ENCODE data around the gene BTG2. TPM values are rescaled to one million over a fixed set of nuclear protein-coding genes. Genes with fewer than 3 reads are reported as not detected.

Gene BTG2
- total RNA-seq, 1 donor from 2014 or later: 44.8 TPM

DNA sequence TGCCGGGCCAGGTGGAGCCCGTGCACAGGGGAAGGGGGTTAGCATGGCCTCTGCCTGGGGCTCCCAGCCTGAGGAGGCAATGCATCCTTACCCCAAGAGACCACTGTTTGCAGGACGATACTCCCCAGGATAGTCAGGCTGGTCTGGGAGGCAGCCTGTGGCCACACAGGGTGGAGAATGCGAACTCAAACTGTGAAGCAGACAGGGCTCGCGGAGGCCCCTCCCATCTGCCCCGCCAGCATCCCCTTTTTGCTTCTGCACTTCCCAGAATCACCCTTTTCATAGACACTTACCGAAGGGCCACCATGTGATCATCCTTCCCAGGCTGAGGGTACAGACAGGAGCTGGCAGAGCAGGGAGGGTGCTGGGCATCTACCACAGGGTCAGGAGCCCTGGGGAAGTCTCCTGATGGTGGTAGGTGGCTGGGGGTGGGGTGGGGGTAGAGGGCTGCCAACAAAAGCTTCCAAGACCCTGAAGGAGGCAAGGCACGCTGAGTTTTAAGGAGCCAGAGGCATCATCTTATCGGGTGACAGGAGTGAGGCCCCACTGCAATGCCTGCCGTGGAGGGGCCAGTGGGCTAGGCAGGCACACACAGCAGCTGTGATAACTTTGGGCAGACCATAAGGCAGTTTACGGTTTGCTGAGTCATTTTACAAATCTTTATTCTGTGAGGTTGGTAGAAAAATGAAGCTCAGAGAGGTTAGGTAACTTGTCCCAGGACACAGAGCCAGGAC is 31.3 kb upstream of the BTG2 start:
- intact Hi-C loops (cut with DNase I): loop anchor here (1.0 to 10.0 kb wide), 2 partner anchors 213 to 351 kb away; partner anchors contain the start of gene ATP2B4
- ATAC-seq: no peak
- peak; percentile 91 for DNase-seq (ENCODE audit: missing footprints)

DNA sequence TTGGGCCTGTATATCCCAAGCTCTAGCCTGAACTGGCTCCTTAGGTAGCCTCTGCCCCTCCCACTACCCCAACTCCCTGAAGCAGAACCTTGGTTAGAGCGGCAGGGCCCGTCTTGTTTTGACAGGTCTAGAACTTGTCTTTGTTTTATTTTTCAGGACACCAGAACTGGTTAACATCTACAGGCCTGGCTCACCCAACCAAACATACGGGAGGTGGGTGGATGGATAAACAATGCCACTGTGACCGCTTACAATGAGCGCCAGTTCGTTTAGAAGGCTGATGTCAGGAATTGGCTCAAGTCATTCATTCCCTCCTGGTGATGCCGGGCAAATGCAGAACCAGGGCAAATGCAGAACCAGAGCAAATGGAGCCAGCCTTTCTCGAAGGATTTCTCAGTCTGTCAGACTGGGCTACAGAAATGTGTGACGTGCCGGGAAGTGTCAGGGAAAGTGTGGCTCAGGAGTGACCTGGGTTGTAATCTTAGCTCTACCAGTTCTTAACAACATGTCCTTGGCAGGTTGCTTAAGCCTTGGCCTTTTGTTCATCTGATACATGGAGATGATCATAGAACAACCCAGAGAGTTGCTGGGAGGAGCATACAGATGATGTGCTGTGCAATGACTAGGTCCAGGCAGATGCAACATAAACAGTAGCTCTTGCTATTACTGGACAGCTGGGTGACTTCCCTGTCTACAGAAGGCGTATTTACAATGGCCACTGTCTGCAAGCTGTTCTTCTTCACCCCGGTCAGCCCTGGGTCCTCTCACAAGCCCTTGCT is 30.5 kb upstream of the BTG2 start:
- ATAC-seq: peak; percentile 30
- DNase-seq (ENCODE audit: missing footprints): no peak
- intact Hi-C loops (cut with DNase I): loop anchor here (10.0 kb wide), 1 partner anchor 350 kb away; the partner anchor contains the start of gene ATP2B4

DNA sequence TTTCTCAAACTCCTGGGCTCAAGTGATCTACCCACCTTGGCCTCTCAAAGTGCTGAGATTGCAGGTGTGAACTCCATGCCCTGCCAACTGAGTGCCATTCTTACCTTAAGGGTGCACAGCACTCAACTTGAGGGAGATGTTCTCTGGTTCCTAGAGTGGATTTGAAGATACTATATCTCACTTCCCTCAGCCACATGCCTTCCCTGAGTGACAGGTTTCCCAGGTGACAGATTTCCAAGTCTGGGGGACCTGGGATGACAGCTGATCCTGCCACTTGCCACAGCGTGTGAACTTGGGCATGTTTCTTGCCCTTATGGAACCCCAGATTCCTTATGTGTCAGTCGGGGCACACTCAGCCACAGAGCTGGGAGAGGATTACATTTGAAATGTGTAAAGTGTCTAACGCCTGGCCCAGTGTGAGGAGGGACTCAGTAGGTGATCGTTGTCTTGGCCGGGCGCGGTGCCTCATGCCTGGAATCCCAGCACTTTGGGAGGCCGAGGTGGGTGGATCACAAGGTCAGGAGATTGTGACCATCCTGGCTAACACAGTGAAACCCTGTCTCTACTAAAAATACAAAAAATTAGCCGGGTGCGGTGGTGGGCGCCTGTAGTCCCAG is 29.6 kb upstream of the BTG2 start:
- ATAC-seq: no peak
- intact Hi-C loops (cut with DNase I): loop anchor here (10.0 kb wide), 1 partner anchor 349 kb away; the partner anchor contains the start of gene ATP2B4
- DNase-seq (ENCODE audit: missing footprints): no peak

DNA sequence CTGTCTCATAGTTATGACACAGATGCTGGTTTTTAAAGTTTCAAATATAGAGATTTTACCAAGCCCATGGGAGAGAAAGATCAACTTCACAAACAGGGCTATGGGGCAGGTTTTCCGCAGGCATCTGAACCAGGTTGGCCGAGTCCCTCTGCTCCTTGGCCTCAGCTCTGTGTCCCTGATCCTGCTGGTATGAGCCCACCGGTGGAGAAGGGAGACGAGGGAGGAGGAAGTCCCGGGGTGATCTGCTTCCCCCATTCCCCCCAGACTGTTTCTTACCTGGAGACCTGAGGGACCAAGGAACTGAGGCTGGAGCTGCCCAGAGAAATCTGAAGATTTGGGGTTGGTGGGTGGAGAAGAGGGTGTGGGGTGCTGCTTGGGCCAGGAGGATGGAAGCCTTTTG is 28.9 kb upstream of the BTG2 start:
- ATAC-seq (no peak), DNase-seq (ENCODE audit: missing footprints) (no peak)
- intact Hi-C loops (cut with DNase I): loop anchor here (10.0 kb wide), 1 partner anchor 348 kb away; the partner anchor contains the start of gene ATP2B4

DNA sequence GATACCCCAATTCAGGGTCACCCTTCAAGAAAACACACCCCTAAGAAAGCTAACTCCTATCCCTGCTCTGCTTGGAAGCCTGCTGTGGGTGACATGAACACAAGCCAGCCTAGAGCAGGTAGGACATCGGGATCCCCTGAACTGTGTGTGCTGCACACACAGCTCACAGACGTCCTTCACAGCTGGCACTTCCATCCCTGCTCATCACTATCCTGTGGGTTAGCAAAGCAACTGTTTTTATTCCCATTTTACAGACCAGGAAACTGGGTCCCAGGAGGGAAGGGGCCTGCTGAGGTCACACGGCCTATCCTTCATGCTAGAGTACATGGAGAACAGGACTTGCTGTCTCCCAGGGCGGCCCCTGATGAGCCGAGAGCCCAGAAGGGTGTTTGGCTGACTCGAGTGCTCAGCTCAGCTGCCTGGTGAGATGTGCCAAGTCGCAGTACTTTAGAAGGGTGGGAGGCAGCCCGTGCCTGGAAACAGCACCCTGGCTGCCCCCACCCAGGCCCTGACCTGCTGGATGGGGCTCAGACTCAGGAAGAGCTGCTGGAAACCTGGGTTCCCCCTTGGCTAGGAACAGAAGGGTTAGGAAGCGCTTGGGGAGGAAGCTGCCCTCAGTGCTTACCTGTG is 28.3 kb upstream of the BTG2 start:
- intact Hi-C loops (cut with DNase I): loop anchor here (10.0 kb wide), 1 partner anchor 348 kb away; the partner anchor contains the start of gene ATP2B4
- DNase-seq (ENCODE audit: missing footprints): no peak
- peak; percentile 3 for ATAC-seq

DNA sequence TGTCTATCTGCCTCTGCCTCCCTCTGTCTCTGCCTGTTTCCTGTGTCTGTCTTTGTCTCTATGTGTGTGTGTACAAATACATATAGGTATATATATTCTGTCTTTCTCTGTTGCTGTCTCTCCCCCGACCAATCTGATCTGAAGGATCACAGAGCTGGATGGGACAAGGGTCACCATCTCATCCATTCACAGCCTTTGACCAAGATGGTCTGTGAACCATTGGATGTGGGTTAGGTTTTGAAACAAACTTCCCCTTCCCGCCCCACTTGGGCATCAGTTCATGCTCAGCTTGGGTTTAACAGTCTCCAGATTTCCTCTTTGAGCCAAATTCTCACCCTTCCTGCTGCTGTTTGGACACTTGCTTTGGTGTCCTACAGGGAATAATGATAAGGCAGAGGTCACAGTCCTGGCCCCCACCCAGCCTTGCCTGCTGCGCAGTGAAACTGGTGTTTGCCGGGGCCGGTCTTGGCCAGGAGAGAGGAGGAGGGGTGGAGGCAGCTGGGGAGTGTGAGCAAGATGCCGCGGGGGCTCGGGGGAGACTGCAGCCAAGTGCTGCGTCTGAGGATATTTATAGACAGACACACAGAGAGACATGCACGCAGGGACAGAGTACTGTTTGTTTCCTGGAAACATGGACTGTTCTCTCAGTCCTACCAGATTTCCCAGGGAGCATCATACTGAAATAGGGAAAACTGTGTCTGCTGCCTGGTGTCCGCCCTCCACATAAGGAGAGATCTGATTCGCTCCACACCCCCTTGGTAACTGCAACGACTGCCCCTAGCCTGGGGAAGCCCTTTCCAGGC is 27.0 kb upstream of the BTG2 start:
- peak; percentile 91 for ATAC-seq
- DNase-seq (ENCODE audit: missing footprints): peak; percentile 95
- intact Hi-C loops (cut with DNase I): loop anchor here (1.0 to 10.0 kb wide), 2 partner anchors 27 to 347 kb away; partner anchors contain the start of genes ATP2B4 and BTG2

DNA sequence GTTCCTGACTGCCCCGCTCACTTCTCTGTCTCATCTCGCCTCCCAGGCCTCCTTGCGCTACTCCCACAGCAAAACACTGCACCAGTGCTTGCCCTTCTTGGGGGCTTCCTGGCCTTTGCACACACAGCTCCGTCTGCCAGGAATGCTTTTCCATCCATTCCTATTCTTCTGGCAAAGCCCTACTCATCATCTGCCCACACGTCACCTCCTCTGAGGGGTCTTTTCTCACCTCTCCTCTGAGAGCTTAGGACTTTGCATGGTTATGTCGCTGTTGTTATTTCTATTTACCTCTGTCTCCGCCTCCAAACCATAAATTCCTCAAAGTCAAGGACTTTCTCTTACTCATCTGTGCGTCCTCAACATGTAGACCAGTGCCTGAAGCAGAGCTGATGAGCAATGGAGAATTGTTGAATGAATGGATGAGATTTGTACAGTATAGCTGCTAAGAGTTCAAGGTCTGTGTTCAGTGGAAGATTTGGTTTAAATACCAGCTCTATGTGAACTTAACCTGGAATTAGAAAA is 26.4 kb upstream of the BTG2 start:
- DNase-seq (ENCODE audit: missing footprints) (no peak), ATAC-seq (no peak)
- intact Hi-C loops (cut with DNase I): loop anchor here (1.0 to 10.0 kb wide), 2 partner anchors 26 to 346 kb away; partner anchors contain the start of genes ATP2B4 and BTG2

DNA sequence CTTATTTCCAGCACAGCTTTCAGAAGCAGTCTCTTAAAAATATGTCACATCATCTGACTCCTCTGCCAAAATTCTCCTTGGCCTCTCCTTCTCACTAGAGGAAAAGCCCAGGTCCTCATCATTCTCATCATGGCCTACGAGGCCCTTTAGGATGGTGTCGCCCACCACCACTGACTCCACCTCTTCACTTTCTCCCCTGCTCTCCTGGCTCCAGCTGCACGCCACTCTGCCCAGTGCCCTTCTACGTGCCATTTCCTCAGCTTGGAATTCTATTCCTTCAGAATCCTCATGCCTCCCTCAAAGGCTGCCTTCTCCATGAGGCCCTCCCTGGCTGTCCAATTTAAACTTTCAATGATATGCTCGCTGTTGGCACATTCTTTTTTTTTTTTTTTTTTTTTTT is 25.3 kb upstream of the BTG2 start:
- ATAC-seq (no peak), DNase-seq (ENCODE audit: missing footprints) (no peak)
- intact Hi-C loops (cut with DNase I): no loop called here

DNA sequence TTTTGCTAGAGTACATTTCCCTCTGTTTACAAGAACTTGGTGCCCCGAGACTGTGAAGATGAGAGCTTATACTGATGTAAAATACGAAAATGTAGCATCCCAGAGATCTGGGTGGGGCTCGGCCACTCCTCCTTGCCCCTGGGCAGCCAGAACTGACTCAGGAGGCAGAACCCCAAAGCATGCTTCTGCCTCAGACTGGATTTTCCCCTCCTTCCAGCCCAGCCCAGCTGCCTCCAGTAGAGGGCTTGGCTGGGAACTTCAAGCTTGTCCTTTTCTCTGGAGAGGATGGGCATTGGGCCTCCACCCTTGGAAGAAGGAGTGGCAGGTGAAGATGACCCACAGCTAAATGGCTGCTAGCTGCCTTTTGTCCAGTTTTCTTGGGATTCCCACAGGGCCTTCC is 24.3 kb upstream of the BTG2 start:
- no peak for ATAC-seq
- intact Hi-C loops (cut with DNase I): no loop called here
- no peak for DNase-seq (ENCODE audit: missing footprints)

DNA sequence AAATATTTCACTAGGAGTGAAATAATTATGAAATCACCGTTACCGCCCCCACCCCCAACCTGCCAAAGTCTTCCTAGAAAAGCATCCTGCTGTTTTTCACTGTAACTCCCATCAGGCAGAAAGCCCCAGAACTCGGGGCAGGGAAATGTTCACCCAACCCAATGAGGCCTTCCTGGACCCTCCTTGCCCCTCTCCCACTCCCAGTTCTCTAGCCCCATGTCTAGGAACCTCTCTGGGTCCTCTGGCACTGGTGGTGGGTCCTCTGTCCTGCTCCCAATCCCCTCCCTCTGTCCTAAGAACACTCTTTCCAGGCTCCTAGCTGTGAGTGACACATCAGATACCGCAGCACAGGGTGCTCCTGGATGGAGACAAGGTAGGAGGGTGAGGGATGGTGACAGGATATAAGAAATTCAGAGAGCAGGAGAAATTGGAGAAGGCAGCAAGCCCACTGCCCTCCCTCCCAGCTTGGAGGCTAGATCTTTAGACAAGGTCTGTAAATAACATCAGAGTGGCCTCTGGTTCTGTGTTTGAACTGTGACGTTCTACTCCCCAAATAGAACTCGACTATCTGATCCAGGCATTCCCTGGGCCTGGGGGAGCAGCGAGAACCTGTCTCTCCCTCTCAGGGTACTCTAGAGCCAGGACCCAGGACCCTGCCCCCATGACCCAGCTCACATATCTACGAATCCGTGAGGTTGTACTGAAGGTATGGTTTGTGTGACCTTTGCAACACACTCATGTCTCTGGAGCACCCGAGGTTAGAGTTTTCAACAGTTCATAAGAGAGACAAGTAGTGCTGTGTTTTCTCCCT is 23.3 kb upstream of the BTG2 start:
- no peak for ATAC-seq
- intact Hi-C loops (cut with DNase I): no loop called here
- no peak for DNase-seq (ENCODE audit: missing footprints)

DNA sequence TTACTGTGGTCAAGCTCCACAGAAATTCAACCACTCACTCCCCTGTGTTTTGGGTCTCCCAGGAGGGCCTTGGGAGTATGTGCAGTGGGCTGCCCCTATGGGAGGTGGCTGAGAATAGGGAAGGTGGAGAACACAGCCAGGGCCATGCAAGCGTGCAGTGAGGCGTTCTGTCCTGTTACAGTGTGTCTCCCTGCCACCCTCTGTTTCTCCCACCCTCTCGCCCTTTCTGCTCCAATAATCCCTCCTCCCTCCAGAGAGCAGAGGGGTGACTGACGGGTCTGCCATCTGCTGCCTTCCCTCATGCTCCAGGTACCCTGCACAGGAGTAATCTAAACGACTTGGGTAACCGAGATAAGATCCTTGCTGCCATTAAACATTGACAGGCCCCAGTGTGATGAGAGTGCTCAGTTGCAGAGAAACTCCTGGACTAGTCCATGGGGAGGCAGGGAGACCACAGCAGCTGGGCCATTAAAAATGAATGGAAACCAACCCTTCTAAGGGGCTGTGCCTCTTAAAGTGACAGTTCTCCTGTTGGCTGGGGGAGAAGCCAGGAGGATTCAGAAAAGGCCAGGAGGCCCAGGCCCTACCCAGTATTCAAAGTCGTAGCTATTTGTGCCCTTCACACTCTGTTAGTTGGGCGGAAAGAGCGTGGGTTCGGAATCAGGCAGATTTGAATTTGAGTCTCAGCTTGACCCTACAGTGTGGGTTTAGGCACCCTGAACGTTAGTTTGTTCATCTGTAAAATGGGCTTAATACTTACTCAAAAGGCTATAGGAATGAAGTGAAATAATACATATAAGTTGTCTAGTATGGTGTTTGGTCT is 22.4 kb upstream of the BTG2 start:
- DNase-seq (ENCODE audit: missing footprints) (no peak), ATAC-seq (no peak)
- intact Hi-C loops (cut with DNase I): no loop called here

DNA sequence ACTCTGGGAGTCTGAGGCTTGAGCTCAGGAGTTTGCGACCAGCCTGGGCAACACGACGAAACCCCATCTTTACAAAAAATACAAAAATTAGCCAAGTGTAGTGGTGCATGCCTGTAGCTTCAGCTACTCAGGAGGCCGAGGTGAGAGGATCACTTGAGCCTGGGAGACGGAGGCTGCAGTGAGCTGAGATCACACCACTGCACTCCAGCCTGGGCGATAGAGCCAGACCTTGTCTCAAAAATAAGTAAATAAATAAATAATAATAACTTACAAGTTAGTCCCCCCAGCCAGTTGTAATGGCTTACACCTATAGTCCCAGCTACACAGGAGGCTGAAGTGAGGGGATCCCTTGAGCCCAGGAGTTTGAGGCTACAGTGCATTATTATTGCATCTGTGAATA is 21.7 kb upstream of the BTG2 start:
- ATAC-seq: no peak
- intact Hi-C loops (cut with DNase I): no loop called here
- DNase-seq (ENCODE audit: missing footprints): no peak

DNA sequence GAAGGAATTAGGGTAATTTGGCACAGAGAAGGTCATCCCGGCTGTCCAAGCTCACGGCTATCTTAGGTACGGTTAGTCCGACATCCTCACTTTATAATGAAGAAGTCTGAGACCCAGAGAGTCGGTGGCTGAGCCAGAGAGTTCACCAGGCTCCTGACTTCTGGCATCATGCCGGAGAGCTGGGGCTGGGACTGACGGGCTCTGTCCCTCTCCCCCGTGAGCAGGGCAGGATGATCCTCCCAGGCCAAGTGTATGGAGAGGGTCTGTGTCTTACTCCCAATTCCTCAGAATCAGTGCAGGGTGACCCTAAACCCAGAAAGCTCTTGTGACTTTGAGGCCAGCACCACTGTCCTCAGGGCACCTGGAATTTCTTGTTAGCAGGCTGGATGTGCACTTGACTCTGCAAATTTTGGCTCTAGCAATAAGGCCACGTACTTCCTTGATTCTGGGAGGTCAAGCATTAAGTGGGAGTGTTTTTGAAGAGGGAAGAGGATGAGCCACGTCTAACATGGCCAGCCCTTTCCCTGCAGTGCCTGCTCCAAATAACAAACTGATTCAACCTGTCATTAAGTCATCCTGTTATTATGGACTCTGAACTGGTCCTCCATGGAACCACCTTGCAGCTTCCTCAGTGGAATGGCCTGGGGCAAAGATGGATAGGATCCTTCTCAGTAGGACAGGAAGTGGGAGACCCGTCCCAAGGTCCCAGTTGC is 20.8 kb upstream of the BTG2 start:
- DNase-seq (ENCODE audit: missing footprints) (no peak), ATAC-seq (no peak)
- intact Hi-C loops (cut with DNase I): no loop called here

DNA sequence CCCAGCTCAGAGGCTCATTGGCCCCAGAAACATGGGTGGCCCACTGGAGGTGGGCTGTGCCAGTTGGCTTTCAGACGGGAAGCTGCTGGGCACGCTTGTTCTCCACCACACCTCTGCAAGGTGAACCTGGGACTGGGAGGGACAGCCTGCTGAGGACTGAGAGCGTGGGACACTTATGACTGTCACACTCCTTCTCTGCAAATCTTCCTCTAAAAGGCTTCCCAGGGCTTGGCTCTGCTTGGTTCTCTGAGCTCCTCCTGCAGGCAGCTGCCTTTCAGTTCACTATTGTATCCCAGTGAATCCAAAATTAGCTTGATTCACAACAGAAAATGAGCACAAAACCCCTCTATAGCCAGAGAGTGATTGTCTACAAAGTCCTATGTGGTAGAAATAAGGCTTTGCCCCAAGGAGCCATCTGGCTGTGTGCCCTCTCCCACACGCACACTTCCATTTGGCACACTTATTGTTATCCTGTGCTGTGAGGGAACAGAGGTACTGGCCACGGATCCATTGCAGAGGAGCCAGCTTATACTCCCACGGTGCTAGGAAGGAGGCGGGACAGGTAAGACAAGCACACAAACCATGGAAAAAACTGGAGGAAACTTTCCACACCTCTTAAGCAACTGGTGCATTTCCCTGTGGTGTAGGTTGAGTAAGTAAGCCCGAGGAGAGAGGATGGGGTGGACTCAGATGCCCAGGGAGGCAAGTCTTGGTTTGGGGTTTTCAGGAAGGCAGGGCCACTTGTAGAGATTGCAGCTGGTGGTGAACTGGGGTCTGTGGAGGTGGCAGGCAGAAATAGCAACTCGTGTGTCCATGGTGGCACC is 18.9 kb upstream of the BTG2 start:
- ATAC-seq: no peak
- DNase-seq (ENCODE audit: missing footprints): no peak
- intact Hi-C loops (cut with DNase I): no loop called here
